OCI-LY1 (cell line): Measurements from ENCODE around the gene ENOX2.

ENCODE experiments used
- EZH2 ChIP-seq: fragments of 200-600 bp; sonication (generic), shearing (Covaris generic); IDR thresholded peaks from 2 replicates; pipeline ENCODE4 v1.8.0; 2017; ENCODE audit warnings: borderline replicate concordance, mixed run types, mild to moderate bottlenecking, antibody characterized with exemption, low read length, moderate library complexity, mixed read lengths
- TF ChIP-seq, protein P1 (sequence below): fragments of 200-600 bp; sonication (generic), shearing (Covaris generic); IDR thresholded peaks from 2 replicates; pipeline ENCODE4 v1.5.1; 2017; ENCODE audit warnings: mild to moderate bottlenecking, antibody characterized with exemption, low read length, moderate library complexity, mixed read lengths

- TF ChIP-seq EZH2: no peak
- TF ChIP-seq, protein P1, sequence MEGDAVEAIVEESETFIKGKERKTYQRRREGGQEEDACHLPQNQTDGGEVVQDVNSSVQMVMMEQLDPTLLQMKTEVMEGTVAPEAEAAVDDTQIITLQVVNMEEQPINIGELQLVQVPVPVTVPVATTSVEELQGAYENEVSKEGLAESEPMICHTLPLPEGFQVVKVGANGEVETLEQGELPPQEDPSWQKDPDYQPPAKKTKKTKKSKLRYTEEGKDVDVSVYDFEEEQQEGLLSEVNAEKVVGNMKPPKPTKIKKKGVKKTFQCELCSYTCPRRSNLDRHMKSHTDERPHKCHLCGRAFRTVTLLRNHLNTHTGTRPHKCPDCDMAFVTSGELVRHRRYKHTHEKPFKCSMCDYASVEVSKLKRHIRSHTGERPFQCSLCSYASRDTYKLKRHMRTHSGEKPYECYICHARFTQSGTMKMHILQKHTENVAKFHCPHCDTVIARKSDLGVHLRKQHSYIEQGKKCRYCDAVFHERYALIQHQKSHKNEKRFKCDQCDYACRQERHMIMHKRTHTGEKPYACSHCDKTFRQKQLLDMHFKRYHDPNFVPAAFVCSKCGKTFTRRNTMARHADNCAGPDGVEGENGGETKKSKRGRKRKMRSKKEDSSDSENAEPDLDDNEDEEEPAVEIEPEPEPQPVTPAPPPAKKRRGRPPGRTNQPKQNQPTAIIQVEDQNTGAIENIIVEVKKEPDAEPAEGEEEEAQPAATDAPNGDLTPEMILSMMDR: no peak
Measured at GRCh38 chrX:130726661-130727060, 176.3 kb downstream of the ENOX2 start.
